PC-3 (cell line): ENCODE measurements around the gene ACOT8.

ENCODE experiments used
- CTCF ChIP-seq: fragments of 300-600 bp; sonication (generic); conservative IDR thresholded peaks from 2 replicates; pipeline ENCODE4 v1.5.1; 2017; ENCODE audit warnings: antibody characterized with exemption, low read depth, mild to moderate bottlenecking, low read length
- EZH2 ChIP-seq: fragments of 300-600 bp; sonication (generic); IDR thresholded peaks from one replicate; pipeline ENCODE4 v1.6.1; 2017; ENCODE audit warnings: antibody characterized with exemption, mild to moderate bottlenecking, low read length; ENCODE audit not compliant: unreplicated experiment

- TF ChIP-seq EZH2 (no peak), CTCF (no peak)
These were observed 39.6 kb downstream of the ACOT8 start for GRCh38 chr20:45817376-45818194.
